ENCODE results near the gene MCCC1.
"Not testable (repeated sequence)": the region's sequence is repeated elsewhere in the genome, so short reads cannot be mapped to it uniquely, and the experiment has no call there.

MCCC1 gene

GRCh38 chr3:183046883-183047282 lies 52.4 kb downstream of the MCCC1 start:
- DNase-seq (ENCODE audit: low read depth in 2 of 2), result no peak

- DNase-seq (ENCODE audit: low read depth in 2 of 2), result no peak
Measured at GRCh38 chr3:183044547-183045229, 54.6 kb downstream of the MCCC1 start.

- no peak for DNase-seq (ENCODE audit: low read depth in 2 of 2)
Measured at GRCh38 chr3:183038757-183039156, 60.5 kb downstream of the MCCC1 start.

- DNase-seq (ENCODE audit: low read depth in 2 of 2), result no peak
Measured at GRCh38 chr3:183038221-183038620, 61.1 kb downstream of the MCCC1 start.

- no peak for DNase-seq (ENCODE audit: low read depth in 2 of 2)
Measured at GRCh38 chr3:183033746-183034145, 65.5 kb downstream of the MCCC1 start.

- no peak for DNase-seq (ENCODE audit: low read depth in 2 of 2)
Measured at GRCh38 chr3:183032880-183033555, 66.3 kb downstream of the MCCC1 start.

- DNase-seq (ENCODE audit: low read depth in 2 of 2), result no peak
Measured at GRCh38 chr3:183031826-183032225, 67.5 kb downstream of the MCCC1 start.

- DNase-seq (ENCODE audit: low read depth in 2 of 2), result no peak
Measured at GRCh38 chr3:183028416-183028815, 70.9 kb downstream of the MCCC1 start.

- no peak for DNase-seq (ENCODE audit: low read depth in 2 of 2)
Measured at GRCh38 chr3:183027276-183027675, 72.0 kb downstream of the MCCC1 start.

GRCh38 chr3:183022936-183023516 lies 76.3 kb downstream of the MCCC1 start:
- DNase-seq (ENCODE audit: low read depth in 2 of 2), result no peak

- no peak for DNase-seq (ENCODE audit: low read depth in 2 of 2)
Measured at GRCh38 chr3:183018421-183019192, 80.7 kb downstream of the MCCC1 start.

- DNase-seq (ENCODE audit: low read depth in 2 of 2), result no peak
Measured at GRCh38 chr3:183015185-183015584, 84.1 kb downstream of the MCCC1 start.

GRCh38 chr3:183013856-183014255 lies 85.4 kb downstream of the MCCC1 start:
- DNase-seq (ENCODE audit: low read depth in 2 of 2), result no peak

- no peak for DNase-seq (ENCODE audit: low read depth in 2 of 2)
Measured at GRCh38 chr3:183013074-183013473, 86.2 kb downstream of the MCCC1 start.

- DNase-seq (ENCODE audit: low read depth in 2 of 2), result no peak
Measured at GRCh38 chr3:183008800-183009199, 90.5 kb downstream of the MCCC1 start.

- DNase-seq (ENCODE audit: low read depth in 2 of 2), result no peak
Measured at GRCh38 chr3:183008303-183008702, 91.0 kb downstream of the MCCC1 start.

GRCh38 chr3:183006396-183007002 lies 92.8 kb downstream of the MCCC1 start:
- no peak for DNase-seq (ENCODE audit: low read depth in 2 of 2)

GRCh38 chr3:182999767-183000166 lies 99.5 kb downstream of the MCCC1 start:
- no peak for DNase-seq (ENCODE audit: low read depth in 2 of 2)

- not testable (repeated sequence) for DNase-seq (ENCODE audit: low read depth in 2 of 2)
Measured at GRCh38 chr3:182993486-182994201, 105.7 kb downstream of the MCCC1 start.

GRCh38 chr3:182989566-182989965 lies 109.7 kb downstream of the MCCC1 start:
- no peak for DNase-seq (ENCODE audit: low read depth in 2 of 2)

GRCh38 chr3:182986021-182986420 lies 113.3 kb downstream of the MCCC1 start:
- no peak for DNase-seq (ENCODE audit: low read depth in 2 of 2)
